Measurements from ENCODE around the gene SCAMP5.

DNA sequence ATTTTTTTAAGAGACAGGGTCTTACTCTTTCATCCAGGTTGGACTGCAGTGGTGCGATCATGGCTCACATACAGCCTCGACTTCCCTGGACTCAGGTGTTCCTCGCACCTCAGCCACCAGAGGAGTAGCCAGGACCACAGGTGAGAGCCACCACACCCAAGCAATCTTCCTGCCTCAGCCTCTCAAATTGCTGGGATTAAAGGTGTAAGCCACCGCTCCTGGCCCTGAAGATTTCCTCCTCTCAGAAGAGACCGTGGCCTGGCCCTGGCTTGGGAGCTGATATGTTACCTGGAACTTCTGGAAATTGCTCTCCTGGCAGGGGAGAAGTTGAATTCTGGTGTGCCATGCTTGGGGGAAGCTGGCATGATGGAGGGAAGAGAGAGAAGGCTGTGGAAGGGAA lies 64.2 kb downstream of the SCAMP5 start:
- TF ChIP-seq, protein P1, sequence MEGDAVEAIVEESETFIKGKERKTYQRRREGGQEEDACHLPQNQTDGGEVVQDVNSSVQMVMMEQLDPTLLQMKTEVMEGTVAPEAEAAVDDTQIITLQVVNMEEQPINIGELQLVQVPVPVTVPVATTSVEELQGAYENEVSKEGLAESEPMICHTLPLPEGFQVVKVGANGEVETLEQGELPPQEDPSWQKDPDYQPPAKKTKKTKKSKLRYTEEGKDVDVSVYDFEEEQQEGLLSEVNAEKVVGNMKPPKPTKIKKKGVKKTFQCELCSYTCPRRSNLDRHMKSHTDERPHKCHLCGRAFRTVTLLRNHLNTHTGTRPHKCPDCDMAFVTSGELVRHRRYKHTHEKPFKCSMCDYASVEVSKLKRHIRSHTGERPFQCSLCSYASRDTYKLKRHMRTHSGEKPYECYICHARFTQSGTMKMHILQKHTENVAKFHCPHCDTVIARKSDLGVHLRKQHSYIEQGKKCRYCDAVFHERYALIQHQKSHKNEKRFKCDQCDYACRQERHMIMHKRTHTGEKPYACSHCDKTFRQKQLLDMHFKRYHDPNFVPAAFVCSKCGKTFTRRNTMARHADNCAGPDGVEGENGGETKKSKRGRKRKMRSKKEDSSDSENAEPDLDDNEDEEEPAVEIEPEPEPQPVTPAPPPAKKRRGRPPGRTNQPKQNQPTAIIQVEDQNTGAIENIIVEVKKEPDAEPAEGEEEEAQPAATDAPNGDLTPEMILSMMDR (IDR thresholded peaks at IDR 0.05): no peak
- no peak for TF ChIP-seq ZFX (IDR thresholded peaks at IDR 0.05; ENCODE audit: borderline replicate concordance)
